IgD-negative memory B cell (primary cell): ENCODE data around the gene NSFL1C. TPM values are rescaled to one million over a fixed set of nuclear protein-coding genes. Genes with fewer than 3 reads are reported as not detected.

Source experiments
- H3K27ac Mint-ChIP-seq, 3 donors: one replicate each; pipeline ENCODE4 v1.8.0; 2020 to 2022; ENCODE audit warnings: mild to moderate bottlenecking in 3 of 3, mixed read lengths in 3 of 3, moderate library complexity in 1 of 3
- H3K27me3 Mint-ChIP-seq: one replicate; pipeline ENCODE4 v1.8.0; 2021; ENCODE audit warnings: mixed read lengths
- H3K36me3 Mint-ChIP-seq: one replicate; pipeline ENCODE4 v1.8.0; 2020; ENCODE audit warnings: mild to moderate bottlenecking, mixed read lengths
- H3K4me1 Mint-ChIP-seq, 3 donors: one replicate each; pipeline ENCODE4 v1.8.0; 2020 to 2022; ENCODE audit warnings: mixed read lengths in 3 of 3, mild to moderate bottlenecking in 1 of 3
- H3K4me3 Mint-ChIP-seq, 4 donors: one replicate each; pipeline ENCODE4 v1.8.0; 2020 to 2022; ENCODE audit warnings: mild to moderate bottlenecking in 4 of 4, mixed read lengths in 4 of 4, moderate library complexity in 3 of 4
- H3K9me3 Mint-ChIP-seq, 3 donors: one replicate each; pipeline ENCODE4 v1.8.0; 2020 to 2021; ENCODE audit warnings: mixed read lengths in 3 of 3, mild to moderate bottlenecking in 1 of 3
- polyA plus RNA-seq: library from polyadenylated mRNA; unstranded; fragments of 300-500 nt; fragmentation: Illumina TruSeq; gene quantifications from one replicate; pipeline ENCODE4 v1.2.3, GENCODE V29; 2021

Gene NSFL1C
- polyA plus RNA-seq, 1 donor from 2014 or later = 112 TPM

DNA sequence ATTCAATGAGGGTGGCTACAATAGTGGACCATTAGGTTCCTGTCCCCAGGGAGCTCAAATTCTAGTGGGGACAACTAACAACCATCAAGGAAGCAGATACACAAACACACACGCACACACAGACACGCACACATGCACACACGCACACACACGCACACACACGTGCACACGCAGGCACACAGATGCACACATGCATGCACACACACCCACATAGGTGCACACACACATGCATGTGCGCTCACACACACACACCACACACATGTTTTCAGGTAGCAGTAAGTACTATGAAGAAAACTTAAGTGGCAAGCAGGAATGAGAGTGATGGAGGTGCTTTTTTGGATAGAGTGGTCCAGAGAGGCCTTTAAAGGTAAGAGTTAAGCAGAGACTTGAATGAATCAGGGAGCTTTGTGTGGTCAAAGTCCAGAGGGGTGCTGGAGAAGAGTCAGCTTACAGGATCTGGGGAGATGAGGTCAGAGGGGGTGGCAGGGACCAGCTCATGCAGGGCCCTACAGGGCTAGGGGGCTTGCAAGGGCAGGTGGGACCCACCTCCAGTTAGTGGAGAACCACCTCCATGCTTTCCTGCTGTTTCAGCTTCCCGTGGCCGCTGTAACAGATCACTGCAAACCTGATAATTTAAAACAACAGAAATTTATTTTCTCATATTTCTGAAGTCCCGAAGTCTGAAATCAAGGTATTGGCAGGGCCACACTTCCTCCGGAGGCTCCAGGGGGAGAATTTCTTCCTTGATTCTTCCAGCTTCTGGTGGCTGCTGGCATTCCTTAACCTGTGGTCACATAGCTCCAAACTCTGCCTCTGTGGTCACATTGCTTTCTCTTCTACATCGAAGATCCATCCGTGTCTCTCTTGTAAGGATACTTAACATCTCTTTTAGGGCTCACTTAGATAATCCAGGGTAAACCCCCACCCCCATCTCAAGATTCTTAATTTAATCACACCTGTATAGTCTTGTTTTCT, 6.9 kb upstream of the NSFL1C start:
- Mint-ChIP-seq H3K9me3 (peaks cover 0 to 3% (median 3%) of the 10 kb centered on the region in 3 donors), H3K4me3 (peak overlapping the region in 2 of 4 donors; percentile 45 to 53), H3K27ac (peak overlapping the region in 2 of 3 donors; percentile 12 to 60), H3K4me1 (peaks cover 7 to 21% (median 17%) of the 10 kb centered on the region in 3 donors), H3K27me3 (peaks cover 7% of the 10 kb centered on the region), H3K36me3 (peaks cover 1% of the 10 kb centered on the region)

DNA sequence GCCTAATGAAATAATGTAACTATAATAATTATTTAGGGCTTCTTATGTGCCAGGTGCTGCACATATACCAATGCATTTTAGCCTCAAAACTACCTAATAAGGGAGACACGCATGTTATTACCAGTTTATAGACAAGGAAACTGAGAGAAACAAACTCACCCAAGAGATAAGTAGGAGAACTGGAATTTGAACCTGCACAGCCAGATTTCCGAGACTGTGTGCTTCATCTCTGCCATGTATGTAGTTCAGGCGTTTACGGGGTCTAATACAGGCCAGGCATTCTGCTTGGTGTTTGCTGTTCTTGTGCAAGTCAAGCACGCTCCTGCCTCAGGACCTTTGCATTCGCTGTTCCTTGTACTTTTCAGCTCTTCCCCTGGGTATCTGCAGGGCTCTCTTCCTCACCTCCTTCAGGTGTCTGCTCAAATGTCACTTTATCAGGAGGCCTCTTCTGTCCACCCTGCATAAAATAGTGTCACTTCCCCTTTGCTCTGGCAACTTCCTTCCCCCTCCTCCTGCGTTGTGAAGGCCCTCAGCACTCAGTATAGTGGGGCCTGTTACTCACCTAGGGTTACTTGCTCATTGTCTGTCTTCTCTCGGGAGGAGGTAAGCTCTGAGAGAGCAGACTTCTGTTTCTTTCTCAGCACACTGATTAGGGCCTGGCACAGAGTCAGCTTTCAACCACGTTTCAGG, 6.1 kb upstream of the NSFL1C start:
- H3K27me3 Mint-ChIP-seq = peaks cover 1% of the 10 kb centered on the region
- peaks cover 1% of the 10 kb centered on the region for H3K36me3 Mint-ChIP-seq
- H3K27ac Mint-ChIP-seq = peak overlapping the region in 2 of 3 donors; percentile 12 to 60
- H3K9me3 Mint-ChIP-seq = peaks cover 0 to under 1% (median 0%) of the 10 kb centered on the region in 3 donors
- H3K4me3 Mint-ChIP-seq = peak overlapping the region in 2 of 4 donors; percentile 7 to 53
- peaks cover 12 to 27% (median 23%) of the 10 kb centered on the region in 3 donors for H3K4me1 Mint-ChIP-seq

DNA sequence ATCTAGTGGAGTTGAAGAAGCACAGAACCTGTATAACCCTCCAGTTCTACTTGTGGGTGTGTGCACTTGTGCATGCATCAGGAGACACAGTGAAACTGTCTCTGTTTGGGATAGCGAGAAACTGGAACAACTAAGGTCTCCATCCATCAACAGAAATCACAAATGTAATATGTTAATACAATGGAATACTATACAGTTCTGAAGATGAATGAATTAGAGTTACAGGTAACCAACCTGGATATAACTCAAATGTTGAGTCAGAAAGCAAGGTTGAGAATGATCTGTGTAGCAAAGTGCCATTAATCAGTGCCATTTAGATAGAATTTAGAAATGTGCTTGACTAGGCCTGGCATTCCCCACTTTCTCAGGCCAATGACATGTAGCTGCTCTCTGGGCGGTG, 4.6 kb upstream of the NSFL1C start:
- Mint-ChIP-seq H3K27ac (peak overlapping the region in 2 of 3 donors; percentile 46 to 61), H3K36me3 (peaks cover 1% of the 10 kb centered on the region), H3K4me1 (peaks cover 18 to 35% (median 29%) of the 10 kb centered on the region in 3 donors), H3K9me3 (no peaks in the 10 kb centered on the region), H3K27me3 (no peaks in the 10 kb centered on the region), H3K4me3 (no peak overlapping the region)

DNA sequence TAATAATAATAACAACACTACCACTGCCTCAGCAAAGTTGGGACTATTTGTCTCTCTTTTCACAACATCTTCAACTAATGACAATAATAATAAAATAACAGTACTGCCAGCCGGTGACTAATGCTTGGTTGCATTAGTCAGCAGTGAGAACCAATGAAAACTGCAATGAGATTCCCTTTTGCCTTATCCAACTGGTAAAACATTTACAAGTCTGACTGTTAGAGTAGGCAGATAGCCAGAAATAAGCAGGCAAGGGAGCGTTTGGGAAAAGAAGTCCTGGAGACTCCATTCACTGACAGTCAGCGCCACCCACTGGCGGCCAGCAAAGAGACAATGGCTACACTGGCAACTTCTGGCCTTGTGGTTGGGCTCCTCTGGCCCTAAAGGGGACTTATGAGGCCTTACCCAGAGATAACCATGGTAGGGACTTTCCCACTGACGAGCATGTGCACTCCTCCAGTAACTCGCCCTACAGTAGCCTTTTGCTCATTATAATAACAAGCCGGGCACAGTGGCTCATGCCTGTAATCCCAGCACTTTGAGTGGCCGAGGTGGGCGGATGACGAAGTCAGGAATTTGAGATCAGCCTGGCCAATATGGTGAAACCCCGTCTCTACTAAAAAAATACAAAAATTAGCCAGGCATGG, 3.4 kb upstream of the NSFL1C start:
- Mint-ChIP-seq H3K27me3 (no peaks in the 10 kb centered on the region), H3K27ac (peak overlapping the region in 1 of 3 donors; percentile 49), H3K4me1 (peaks cover 27 to 45% (median 37%) of the 10 kb centered on the region in 3 donors), H3K4me3 (peak overlapping the region in 1 of 4 donors; percentile 24), H3K36me3 (peaks cover 1% of the 10 kb centered on the region), H3K9me3 (no peaks in the 10 kb centered on the region)

- Mint-ChIP-seq H3K36me3 (peaks cover 1% of the 10 kb centered on the region), H3K4me1 (peaks cover 32 to 51% (median 41%) of the 10 kb centered on the region in 3 donors), H3K27me3 (no peaks in the 10 kb centered on the region), H3K9me3 (no peaks in the 10 kb centered on the region), H3K4me3 (peak overlapping the region in 1 of 4 donors; percentile 88), H3K27ac (peak overlapping the region in 1 of 3 donors; percentile 92)
Measured at GRCh38 chr20:1469306-1469905, 2.8 kb upstream of the NSFL1C start.

- Mint-ChIP-seq H3K27me3 (no peaks in the 10 kb centered on the region), H3K9me3 (no peaks in the 10 kb centered on the region), H3K27ac (peak overlapping the region; percentile 92 to 99 (median 92)), H3K36me3 (peaks cover 2% of the 10 kb centered on the region), H3K4me3 (peak overlapping the region in 3 of 4 donors; percentile 88 to 94 (median 91)), H3K4me1 (peaks cover 35 to 59% (median 49%) of the 10 kb centered on the region in 3 donors)
Measured at GRCh38 chr20:1468117-1468624, 1.5 kb upstream of the NSFL1C start.

- Mint-ChIP-seq H3K27ac (peak overlapping the region; percentile 92 to 99 (median 92)), H3K4me3 (peak overlapping the region; percentile 88 to 94 (median 90)), H3K9me3 (no peaks in the 10 kb centered on the region), H3K4me1 (peaks cover 34 to 56% (median 49%) of the 10 kb centered on the region in 3 donors), H3K27me3 (no peaks in the 10 kb centered on the region), H3K36me3 (peaks cover 5% of the 10 kb centered on the region)
Measured at GRCh38 chr20:1467355-1468116, 887 bp upstream of the NSFL1C start.

DNA sequence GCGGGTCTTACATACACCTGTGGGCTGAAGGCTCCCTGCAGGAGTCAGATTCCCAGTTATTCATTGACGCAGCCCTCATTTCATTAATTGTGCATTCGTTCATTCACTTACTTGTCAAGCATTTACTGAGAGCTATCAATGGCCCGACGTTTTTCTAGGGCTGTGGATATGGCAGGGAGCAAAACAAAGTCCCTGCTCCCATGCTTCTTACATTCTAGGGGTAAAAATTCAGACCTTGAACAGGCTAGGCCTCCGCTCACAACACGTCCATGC, 369 bp upstream of the NSFL1C start:
- peaks cover 34 to 57% (median 48%) of the 10 kb centered on the region in 3 donors for H3K4me1 Mint-ChIP-seq
- peak overlapping the region; percentile 92 to 99 (median 92) for H3K27ac Mint-ChIP-seq
- no peaks in the 10 kb centered on the region for H3K9me3 Mint-ChIP-seq
- H3K4me3 Mint-ChIP-seq = peak overlapping the region; percentile 88 to 94 (median 90)
- H3K36me3 Mint-ChIP-seq = peaks cover 5% of the 10 kb centered on the region
- H3K27me3 Mint-ChIP-seq = no peaks in the 10 kb centered on the region

- Mint-ChIP-seq H3K4me3 (peak overlapping the region; percentile 88 to 94 (median 90)), H3K36me3 (peaks cover 5% of the 10 kb centered on the region), H3K9me3 (no peaks in the 10 kb centered on the region), H3K4me1 (peaks cover 34 to 57% (median 47%) of the 10 kb centered on the region in 3 donors), H3K27me3 (no peaks in the 10 kb centered on the region), H3K27ac (peak overlapping the region; percentile 86 to 92 (median 92))
Measured at GRCh38 chr20:1465470-1466210, 1.0 kb downstream of the NSFL1C start.

DNA sequence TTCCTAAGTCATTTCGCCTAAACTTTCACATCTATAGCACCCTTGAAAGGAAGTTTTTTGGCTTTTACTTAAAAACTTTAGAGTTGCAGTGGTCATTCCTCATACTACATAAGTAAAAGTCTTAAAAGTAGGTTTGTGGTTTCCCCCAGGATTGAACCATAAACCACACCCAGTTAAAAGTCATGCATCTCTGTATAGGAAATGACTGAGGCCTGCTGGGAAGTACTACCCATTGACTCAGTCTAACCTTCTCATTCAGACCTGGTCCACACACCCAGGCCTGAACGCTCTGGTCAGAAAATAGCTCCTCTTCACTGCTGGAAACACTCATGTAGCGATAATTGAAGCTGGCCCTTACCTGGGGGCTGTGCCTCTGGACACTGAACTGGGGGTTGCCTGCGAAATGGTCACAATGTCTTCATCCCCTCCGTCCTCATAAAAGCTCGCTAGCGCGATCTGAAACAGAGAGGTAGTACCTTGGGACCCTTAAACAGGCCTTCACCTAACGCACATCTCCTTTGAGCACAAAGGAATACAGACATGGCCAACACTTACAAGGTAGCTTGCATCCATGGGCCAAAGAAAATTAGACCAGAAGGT, 2.6 kb downstream of the NSFL1C start:
- no peaks in the 10 kb centered on the region for H3K9me3 Mint-ChIP-seq
- H3K4me1 Mint-ChIP-seq = peaks cover 34 to 57% (median 43%) of the 10 kb centered on the region in 3 donors
- H3K27me3 Mint-ChIP-seq = no peaks in the 10 kb centered on the region
- peak overlapping the region in 2 of 4 donors; percentile 33 to 88 for H3K4me3 Mint-ChIP-seq
- peak overlapping the region in 1 of 3 donors; percentile 66 for H3K27ac Mint-ChIP-seq
- H3K36me3 Mint-ChIP-seq = peaks cover 7% of the 10 kb centered on the region

GRCh38 chr20:1462834-1463233, 3.8 kb downstream of the NSFL1C start:
- Mint-ChIP-seq H3K27ac (peak overlapping the region in 2 of 3 donors; percentile 35 to 52), H3K9me3 (no peaks in the 10 kb centered on the region), H3K36me3 (peaks cover 6% of the 10 kb centered on the region), H3K27me3 (no peaks in the 10 kb centered on the region), H3K4me1 (peaks cover 29 to 49% (median 37%) of the 10 kb centered on the region in 3 donors), H3K4me3 (peak overlapping the region in 1 of 4 donors; percentile 58)

DNA sequence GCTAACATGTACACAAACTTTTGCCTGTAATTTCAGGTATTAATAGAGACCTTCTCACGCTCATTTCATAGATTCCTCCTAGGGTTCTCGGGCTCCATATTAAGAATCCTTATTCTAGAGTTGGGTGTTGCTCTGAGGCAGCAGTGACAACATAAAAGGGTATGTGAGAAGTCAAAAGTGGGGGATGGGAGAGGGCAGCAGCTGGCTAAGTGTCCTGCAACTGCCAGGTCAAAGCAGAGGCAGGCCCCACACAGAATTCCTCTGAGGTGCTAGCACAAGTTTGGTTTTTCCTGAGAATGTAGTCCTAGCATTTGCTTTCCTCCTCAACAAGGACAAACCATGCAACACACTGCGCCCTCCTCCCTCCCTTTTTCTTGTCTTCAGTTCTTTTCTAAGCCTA, 4.6 kb downstream of the NSFL1C start:
- peaks cover 6% of the 10 kb centered on the region for H3K36me3 Mint-ChIP-seq
- no peaks in the 10 kb centered on the region for H3K27me3 Mint-ChIP-seq
- no peaks in the 10 kb centered on the region for H3K9me3 Mint-ChIP-seq
- H3K4me1 Mint-ChIP-seq = peaks cover 22 to 42% (median 30%) of the 10 kb centered on the region in 3 donors
- peak overlapping the region in 1 of 3 donors; percentile 63 for H3K27ac Mint-ChIP-seq
- no peak overlapping the region for H3K4me3 Mint-ChIP-seq

- Mint-ChIP-seq H3K27ac (no peak overlapping the region), H3K27me3 (no peaks in the 10 kb centered on the region), H3K4me3 (no peak overlapping the region), H3K9me3 (no peaks in the 10 kb centered on the region), H3K4me1 (peaks cover 15 to 33% (median 24%) of the 10 kb centered on the region in 3 donors), H3K36me3 (peaks cover 8% of the 10 kb centered on the region)
Measured at GRCh38 chr20:1460275-1460674, 6.4 kb downstream of the NSFL1C start.
